Measurements from ENCODE around the gene ARSD.
"Not testable (repeated sequence)": the region's sequence is repeated elsewhere in the genome, so short reads cannot be mapped to it uniquely, and the experiment has no call there.

ARSD gene

DNA sequence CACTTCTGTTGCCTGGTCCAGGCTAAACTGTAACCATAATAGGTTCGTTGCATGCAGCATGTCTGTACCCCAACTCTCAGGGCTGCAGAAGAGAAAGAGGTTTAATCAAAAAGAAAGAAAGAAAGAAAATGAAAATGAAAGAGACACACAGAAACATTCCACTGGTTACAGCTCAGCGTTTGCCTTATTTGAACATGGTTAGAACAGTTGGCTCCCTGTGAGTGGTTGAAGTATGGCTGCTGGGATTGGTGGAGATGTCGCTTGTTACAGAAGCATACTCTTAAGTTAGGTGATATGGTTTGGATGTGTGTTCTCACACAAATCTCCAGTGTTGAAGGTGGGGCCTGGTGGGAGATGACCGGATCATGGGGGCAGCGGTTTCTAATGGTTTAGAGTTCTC is 36.3 kb downstream of the ARSD start:
- DNase-seq (ENCODE audit: low read depth) = no peak

DNA sequence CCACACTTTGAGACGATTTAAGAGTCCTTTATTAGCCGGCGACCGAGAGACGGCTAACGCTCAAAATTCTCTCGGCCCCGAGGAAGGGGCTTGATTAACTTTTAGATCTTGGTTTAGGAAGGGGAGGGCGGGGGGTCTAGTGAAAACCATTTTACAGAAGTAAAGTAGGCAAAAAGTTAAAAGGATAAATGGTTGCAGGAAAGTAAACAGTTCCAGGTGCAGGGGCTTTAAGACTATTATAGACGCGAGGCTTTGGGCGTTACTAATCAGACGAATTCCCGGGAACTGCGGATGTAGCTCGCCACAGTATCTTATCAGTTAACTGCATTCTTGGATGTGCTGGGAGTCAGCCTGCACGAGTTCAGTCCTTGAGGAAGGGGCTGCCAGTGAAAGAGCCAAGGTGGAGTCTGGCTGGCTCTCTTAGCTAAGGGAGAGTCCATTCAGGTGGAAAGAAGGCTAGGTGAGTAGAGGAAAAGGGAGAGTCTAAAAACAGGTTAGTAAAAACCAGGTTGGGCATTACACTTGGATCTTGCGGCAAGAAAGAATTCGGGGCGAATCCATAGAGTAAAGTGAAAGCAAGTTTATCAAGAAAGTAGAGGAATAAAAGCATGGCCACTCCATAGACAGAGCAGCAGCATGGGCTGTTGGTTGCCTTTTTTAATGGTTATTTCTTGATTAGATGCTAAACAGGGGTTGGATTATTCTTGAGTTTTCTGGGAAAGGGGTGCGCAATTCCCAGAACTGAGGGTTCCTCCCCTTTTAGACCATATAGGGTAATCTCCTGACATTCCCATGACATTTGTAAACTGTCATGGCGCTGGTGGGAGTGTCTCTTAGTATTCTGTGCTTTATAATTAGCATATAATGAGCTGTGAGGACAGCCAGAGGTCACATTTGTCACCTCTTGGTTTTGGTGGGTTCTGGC is 38.3 kb downstream of the ARSD start:
- not testable (repeated sequence) for DNase-seq (ENCODE audit: low read depth)

DNA sequence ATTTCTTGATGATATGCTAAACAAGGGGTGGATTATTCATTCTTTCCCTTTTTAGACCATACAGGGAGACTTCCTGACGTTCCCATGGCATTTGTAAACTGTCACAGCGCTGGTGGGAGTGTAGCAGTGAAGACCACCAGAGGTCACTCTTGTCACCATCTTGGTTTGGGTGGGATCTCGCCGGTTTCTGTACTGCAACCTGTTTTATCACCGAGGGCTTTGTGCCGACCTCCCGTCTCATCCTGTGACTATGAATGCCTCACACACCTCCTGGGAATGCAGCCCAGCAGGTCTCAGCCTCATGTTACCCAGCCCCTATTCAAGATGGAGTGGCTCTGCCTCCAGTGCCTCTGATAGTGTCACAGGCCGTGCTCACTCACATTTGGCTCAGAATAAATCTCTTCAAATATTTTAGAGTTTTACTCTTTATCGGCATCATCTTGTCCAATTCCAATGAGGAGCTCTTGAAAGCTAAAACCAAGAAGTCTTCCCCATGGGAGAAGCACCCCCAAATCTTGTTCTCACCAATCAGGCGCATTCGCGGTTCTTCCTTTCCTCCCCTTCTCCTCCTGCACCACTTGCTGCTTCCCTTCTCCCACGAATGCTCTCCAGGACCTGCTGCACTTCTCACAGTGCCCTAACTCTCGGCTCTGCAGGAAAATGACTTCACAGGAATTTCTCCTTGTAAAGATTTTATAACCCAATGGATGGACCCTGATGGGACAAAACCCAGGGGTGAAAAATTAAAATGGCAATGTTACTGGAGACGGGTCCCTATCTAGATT is 39.2 kb downstream of the ARSD start:
- not testable (repeated sequence) for DNase-seq (ENCODE audit: low read depth)

DNA sequence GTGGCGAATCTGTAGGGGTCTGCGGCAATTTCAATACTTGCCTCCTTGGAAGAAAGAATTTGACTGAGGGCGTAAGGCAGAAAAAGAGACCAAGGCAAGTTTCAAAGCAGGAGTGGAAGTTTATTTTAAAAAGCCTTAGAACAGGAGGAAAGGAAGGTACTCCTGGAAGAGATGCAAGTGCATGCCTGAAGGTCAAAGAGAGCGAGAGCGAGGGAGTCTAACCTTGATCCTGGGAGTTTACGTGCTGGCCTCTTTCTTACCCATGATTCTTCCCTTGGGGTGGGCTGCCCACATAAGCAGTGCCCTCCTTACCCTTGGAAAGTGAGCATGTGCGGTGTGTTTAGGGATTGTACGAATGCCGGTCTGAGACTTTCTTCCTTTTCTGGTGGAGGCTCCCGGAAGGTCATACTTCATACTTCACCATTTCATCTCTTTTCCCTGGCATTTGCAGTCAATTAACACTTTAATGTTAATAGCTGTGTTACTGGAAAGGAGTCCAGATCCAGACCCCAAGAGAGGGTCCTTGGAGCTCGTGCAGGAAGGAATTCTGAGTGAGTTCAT is 40.0 kb downstream of the ARSD start:
- no peak for DNase-seq (ENCODE audit: low read depth)

DNA sequence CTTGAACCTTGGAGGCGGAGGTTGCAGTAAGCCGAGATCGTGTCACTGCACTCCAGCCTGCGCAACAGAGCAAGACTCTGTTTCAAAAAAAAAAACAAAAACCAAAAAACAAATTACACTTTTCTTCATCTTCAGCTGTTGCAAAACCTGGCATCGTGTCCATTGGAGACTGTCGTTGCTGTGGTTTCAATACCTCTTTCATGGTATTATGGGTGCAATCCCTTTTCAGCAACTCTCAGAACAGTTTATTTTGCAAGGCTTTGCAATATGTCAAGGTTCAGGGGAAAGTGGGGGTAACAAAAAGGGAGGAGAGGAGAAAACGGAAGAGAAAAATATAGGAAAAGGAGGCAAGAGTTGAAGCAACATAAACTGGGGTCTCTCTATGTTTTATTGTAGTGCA is 40.8 kb downstream of the ARSD start:
- DNase-seq (ENCODE audit: low read depth) = no peak

DNA sequence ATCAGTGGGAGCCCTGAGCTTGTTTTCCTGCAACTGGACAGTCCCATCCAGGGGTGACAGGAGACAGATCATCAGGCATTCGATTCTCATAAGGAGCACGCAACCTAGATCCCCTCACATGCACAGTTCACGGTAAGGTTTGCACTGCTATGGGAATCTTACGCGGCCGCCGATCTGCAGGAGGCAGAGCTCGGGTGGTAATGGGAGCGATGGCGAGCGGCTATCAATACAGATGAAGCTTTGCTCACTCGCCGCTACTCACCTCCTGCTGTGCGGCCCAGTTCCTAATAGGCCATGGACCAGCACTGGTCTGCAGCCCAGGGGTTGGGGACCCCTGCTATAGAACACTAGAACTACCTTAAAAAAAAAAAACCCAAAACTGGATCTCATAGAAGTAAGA is 45.4 kb downstream of the ARSD start:
- no peak for DNase-seq (ENCODE audit: low read depth)

DNA sequence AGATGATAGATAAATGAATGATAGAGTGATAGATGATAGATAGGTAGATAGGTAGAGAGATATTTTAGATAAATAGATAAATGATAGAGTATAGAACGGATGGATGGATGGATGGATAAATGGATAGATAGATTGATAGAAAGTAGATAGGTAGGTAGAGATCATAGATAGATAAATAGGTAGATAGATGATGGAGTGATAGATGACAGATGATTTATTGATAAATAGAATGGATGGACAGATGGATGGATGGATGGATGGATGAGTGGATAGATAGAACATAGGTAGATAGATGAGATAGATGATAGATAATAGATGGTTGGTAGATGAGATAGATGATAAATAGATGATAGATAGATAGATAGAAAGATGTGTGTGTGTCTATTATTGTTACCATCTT is 49.5 kb downstream of the ARSD start:
- DNase-seq (ENCODE audit: low read depth) = no peak

DNA sequence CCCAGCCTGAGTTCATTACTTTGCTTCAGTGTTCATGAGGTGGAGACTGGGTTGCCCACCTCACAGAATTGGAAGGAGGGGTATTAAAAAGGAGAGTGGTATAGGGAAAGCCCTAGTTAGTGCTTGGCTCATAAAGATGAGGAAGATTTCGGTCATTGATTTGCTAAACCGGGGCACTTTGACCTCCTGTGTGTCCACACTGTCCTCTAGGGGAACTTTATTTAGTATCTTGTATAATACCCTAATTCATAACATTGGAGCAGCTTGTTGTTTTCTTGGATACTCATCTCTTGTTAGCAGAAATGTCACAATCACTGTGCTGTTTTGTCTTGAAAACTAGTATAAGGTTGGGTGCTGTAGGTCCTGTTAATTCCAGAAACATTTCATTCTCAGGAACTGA is 50.6 kb downstream of the ARSD start:
- DNase-seq (ENCODE audit: low read depth) = no peak

DNA sequence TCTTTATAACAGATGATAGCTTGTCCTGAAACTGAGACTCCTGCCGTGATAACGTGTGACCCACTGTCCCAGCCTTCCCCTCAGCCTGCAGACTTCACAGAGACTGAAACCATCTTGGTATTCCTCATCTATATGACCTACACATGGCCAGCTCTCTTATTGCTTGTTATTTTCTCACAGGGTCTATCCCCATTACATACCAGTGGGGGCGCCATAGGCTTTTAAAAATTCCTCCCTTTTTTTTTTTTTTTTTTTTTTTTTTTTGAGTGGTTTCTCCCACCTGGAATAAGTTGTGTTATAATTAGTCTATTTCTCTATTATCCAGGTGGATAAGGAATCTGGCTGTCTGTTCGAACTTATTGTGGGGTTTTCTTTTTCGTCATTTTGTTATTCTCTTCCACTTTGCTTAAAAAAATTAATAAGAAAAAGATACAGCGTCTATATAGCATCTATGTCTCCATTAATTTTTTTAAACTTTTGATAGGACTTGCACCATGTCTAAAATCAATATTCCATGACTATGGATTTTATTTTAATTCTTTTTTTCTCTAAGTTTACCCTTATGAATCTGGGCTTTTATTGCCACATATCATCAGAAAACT is 53.2 kb downstream of the ARSD start:
- DNase-seq (ENCODE audit: low read depth) = no peak

DNA sequence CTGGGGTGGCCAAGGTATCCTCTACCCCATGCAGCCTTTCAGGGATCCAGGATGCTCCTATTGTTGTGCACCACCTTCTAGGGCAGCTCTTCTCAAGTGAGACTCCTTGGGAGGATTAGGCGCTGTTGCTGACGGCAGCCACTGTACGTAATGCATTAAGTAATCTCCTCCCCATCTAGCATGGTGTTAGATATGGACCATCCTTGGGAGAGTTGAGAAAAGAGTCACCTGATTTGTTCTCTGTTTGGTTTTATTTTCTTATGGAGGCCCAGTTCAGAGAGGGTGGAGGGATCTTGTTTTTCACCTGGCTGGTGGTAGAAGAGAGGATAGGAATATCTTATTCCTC is 54.0 kb downstream of the ARSD start:
- no peak for DNase-seq (ENCODE audit: low read depth)

DNA sequence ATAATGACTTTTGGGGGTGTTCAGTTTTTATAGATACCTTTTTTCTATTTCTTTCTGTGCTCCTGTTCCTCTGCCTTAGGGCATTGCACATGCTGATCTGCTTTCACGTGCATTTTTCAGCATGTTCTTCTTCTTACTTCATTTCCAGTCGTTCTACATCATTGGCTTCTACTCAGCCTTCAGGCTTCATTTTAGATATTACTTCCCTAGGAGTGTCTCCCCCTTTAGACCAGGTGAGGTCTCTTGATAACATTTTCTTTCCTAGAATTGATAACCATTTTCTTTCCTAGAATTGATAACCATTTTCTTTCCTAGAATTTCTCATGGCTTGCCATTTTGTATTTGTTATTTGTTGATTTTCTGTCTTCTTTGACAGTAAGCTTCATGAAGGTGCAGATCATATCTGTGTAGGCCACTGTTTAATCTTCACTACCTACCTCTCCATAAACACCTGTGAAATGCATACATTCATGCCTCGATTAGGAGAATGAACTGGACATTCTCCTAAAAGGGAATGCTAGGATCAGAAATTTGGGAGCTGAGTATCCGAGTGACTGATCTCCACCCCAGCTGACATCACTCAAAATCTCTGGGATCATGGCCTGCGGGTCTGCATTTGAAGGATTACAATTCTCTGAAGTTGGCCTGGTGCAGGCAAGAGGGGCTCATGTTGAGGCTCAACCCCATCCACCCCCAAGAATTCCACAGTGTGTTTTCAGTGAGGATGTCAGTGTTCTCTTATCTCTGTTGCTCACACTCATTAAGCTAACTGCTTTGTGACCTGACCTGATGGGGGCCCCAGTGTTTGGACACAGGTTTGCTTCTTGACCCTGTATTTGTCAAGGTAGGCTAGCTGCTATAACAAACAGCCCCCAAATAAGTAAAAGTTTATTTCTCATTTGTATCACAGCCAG is 54.7 kb downstream of the ARSD start:
- no peak for DNase-seq (ENCODE audit: low read depth)

DNA sequence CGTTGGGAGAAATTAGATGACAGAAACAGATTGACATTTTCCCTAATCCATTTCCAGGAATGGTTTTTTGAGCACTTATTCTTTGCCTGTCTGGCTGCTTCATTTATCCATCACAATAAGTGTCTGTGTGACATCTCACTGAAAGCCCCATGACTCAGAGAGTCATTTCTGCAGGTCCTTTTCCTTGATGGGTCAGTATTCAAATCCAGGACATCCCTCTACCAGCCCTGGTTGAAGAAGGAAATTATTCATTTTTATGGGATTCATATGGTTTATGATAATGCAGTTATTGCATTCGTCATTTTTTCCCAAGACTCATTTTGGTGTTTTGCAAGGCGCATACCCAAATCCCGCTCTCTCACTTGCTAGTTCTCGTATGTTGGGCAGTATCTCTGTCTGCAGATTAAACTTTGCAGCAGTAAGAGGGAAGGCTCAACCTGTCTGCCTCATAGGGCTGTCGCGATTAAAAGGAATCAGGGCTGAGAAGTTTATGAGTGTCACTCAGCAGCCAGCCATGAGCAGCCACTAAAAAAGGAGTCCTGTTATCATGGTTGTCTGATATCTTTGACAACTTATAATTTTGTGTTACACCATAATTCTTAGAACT is 56.4 kb downstream of the ARSD start:
- no peak for DNase-seq (ENCODE audit: low read depth)

DNA sequence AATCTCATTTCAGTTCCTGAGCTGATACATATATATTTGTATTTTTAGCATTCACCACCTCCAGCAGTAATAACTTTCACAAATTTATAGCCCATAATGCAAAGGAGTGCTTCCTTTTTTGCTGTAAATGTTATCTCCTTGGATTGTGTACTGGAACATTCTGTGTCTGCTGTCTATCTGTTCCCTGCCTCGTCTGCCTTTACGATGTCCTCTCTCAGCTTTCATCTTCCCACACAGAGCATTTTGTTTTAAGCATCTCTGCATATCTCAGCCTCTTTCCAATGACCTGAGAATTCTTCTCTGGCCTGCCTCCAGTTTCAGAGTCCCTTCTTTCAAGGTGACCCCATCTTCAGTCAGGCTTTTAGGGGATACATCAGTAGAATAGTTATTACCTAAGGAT is 57.3 kb downstream of the ARSD start:
- DNase-seq (ENCODE audit: low read depth) = no peak

DNA sequence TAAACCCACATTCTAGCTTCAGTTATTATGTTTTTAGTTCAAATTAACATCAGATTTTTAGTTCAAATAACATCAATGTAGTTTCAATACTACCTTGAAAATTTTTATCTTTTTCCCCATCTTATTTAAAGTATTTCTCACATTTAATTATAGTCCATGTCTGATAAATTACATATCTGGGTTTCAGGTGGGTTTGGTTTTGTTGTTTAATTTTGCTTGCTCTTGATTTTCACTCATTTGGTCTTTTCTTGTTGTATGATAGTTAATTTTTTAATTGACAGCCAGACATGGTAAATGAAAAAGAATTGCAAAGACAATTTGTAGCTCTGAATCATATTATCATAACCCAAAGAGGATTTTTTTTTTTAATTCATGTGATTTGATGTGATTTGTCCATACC is 58.5 kb downstream of the ARSD start:
- DNase-seq (ENCODE audit: low read depth) = no peak

DNA sequence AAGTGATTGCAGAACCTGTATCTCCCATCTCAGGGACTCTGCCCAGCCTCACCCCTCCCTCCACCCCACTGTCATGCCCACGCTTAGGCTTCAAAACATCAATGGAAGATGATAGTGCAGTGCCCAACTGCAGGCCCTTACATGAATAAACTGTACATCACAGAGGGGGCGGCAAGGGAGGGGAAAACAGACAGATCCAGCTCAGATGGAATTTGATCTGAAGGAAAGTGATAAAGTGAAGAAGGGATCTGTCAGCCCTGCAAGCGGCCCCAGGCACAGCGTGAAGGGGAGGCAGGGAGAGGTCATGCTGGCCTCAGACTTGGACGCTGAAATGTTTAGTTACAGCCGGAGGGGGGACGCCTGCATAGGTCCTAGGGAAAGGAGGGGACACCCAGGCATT is 61.9 kb downstream of the ARSD start:
- no peak for DNase-seq (ENCODE audit: low read depth)

DNA sequence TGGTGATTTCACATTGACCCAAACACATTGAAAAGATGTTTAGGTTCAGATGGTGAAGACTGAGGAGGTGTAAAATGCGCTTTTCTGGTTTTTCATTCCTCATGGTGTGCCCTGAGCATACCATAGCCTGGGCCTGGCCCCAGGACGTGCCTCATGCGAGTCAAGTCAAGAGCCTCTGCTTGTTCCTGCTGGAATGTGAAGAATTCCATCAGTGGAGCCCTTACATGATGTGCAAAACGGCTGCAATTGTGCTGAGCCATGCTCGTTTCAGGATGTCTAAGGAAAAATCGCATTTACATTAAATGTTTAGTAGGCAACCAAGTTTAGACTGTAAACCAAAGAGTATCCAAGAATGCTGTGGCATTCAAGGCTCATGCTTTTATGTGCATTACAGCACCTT is 65.5 kb downstream of the ARSD start:
- no peak for DNase-seq (ENCODE audit: low read depth)

DNA sequence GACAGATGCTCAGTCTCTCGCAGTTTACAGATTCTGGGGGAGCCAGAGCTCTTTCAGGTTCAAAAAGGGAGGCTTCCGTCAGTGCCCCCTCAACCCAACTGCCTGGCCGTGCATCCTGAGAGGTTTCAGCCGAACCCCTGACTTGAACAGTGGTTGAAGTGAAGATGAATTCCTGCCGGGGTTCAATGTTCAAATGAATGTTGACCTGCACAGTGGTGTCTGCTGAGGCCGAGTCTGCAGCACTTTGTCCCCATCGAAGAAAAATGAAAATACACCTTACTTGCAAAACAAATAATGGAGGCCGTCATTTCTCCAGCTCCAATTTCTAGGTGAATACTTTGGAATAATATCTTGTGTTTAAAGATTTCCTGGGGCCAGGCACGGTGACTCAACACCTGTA is 66.7 kb downstream of the ARSD start:
- no peak for DNase-seq (ENCODE audit: low read depth)

DNA sequence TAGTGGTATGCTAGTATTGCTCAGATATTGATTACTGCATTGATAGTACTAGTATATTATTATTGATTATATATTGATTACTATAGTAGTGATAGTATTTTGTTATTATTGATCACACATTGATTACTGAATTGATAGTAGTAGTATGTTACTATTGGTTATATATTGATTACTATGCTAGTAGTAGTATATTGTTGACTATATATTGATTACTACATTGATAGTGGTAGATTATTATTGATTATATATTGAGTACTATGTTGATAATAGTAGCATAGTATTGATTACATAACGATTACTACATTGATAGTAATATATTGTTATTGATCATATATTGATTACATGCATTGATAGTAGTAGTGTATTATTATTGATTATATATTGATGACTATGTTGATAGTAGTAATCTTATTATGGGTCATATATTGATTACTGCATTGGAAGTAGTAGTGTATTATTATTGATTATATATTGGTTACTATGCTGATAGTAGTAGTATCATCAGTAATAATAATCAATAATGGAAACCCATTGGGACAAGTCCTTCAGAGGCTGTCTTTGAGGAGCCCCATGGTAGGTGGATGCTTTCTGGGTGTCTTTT is 69.8 kb downstream of the ARSD start:
- no peak for DNase-seq (ENCODE audit: low read depth)

DNA sequence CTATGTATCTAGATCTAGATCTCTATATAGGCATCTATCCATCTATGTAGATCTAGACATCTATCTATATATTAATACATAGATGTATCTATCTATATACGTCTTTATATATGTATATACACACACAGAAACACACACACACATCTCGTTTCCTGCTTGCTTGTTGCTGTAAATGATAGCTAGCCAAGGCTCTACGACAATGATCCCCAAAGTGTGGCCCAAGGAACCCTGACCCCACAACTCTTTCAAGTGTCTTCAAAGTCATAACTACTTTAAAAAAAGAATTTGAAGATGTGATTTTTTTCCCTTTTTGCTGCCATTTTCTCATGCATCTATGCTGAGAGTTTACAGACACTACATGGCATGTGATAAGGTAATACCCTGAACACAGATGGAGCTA is 71.6 kb downstream of the ARSD start:
- DNase-seq (ENCODE audit: low read depth) = no peak

DNA sequence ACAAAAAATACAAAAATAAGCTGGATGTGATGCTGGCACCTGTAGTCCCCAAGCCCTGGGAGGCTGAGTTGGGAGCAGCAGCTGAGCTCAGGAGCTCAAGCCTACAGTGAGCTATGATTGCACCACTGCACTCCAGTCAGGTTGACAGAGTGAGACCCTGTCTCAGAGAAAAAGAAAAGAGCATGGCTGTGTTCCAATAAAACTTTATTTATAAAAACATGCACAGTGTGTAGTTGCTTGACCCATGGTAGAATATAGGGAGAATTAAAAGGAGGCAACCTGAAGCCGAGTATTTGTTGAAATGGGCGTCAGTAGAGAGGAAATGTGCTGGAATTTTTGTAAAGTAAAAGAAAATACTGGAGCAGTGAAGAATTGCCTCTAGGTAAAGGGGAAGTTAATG is 73.4 kb downstream of the ARSD start:
- no peak for DNase-seq (ENCODE audit: low read depth)

DNA sequence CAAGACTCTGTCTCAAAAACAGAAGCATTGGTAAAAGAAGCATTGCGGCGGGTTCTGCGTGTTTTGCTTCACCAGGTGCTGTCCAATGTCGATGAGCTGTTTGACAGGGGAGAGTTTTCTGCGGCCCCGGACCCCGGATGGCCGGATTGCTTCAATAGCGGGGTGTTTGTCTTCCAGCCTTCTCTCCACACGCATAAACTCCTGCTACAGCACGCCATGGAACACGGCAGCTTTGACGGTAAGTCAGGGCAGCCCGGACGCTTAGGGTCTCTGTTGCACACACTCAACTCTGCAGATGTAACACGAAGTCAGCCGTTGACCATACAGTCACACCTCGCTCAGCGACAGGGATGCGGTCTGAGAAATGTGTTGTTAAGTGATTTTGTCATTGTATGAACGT is 74.2 kb downstream of the ARSD start:
- no peak for DNase-seq (ENCODE audit: low read depth)

All from stimulated activated CD8-positive, alpha-beta memory T cell treated with anti-CD3 and anti-CD28 coated beads, Interleukin-4, amount 100 ng/mL, for 24 hours (primary cell).